HG03575 (cell line): ENCODE results near the gene RPA3.
"Not testable (repeated sequence)": the region's sequence is repeated elsewhere in the genome, so short reads cannot be mapped to it uniquely, and the experiment has no call there.

ENCODE experiments used
- ATAC-seq: cut with Tn5 transposase; IDR thresholded peaks from one replicate; pipeline ENCODE4 v1.9.1; 2021; ENCODE audit not compliant: unreplicated experiment, insufficient number of reproducible peaks, low FRiP score; ENCODE audit errors: extremely low read depth

The RPA3 gene

DNA sequence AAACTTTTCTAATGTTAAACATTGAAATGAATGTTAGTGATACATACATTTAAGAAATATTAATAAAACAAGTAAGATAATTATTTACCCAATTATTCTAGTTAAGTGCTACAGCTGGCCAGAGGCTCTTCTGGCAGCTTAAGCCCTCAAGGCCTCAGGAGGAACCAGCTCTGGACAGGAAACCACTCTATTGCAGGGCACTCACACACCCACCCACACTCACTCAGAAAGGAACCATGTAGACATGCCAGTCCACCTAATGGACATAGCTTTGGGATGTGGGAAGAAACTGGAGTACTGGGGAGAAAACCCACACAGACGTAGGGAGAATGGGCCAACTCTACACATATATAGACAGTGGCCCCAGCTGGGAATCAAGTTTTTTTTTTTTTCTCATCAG lies 49.7 kb downstream of the RPA3 start:
- no peak for ATAC-seq

- no peak for ATAC-seq
Measured at GRCh38 chr7:7667187-7667586, 51.2 kb downstream of the RPA3 start.

- ATAC-seq, result no peak
Measured at GRCh38 chr7:7665031-7665430, 53.4 kb downstream of the RPA3 start.

GRCh38 chr7:7664291-7664690 lies 54.1 kb downstream of the RPA3 start:
- no peak for ATAC-seq

DNA sequence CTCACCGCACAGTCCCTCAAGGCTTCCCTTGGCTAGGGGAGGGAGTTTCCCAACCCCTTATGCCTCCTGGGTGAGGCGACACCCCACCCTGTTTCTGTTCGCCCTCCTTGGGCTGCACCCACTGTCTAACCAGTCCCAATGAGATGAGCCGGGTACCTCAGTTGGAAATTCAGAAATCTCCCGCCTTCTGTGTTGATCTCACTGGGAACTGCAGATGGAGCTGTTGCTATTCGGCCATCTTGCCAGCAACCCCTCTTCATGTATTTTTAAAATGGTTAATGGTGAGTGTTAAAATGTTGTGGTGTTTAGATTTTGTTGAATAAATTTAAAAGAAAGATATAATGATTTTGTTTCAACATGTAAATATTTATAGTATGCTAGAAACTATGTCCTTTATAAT lies 55.9 kb downstream of the RPA3 start:
- ATAC-seq, result no peak

DNA sequence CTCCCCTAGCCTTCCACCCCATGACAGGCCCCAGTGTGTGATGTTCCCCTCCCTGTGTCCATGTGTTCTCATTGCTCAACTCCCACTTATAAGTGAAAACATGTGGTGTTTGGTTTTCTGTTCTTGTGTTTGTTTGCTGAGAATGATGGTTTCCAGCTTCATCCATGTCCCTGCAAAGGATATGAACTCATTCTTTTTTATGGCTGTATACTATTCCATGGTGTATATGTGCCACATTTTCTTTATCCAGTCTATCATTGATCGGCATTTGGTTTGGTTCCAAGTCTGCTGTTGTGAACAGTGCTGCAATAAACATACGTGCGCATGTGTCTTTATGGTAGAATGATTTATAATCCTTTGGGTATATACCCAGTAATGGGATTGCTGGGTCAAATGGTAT lies 61.9 kb downstream of the RPA3 start:
- not testable (repeated sequence) for ATAC-seq

DNA sequence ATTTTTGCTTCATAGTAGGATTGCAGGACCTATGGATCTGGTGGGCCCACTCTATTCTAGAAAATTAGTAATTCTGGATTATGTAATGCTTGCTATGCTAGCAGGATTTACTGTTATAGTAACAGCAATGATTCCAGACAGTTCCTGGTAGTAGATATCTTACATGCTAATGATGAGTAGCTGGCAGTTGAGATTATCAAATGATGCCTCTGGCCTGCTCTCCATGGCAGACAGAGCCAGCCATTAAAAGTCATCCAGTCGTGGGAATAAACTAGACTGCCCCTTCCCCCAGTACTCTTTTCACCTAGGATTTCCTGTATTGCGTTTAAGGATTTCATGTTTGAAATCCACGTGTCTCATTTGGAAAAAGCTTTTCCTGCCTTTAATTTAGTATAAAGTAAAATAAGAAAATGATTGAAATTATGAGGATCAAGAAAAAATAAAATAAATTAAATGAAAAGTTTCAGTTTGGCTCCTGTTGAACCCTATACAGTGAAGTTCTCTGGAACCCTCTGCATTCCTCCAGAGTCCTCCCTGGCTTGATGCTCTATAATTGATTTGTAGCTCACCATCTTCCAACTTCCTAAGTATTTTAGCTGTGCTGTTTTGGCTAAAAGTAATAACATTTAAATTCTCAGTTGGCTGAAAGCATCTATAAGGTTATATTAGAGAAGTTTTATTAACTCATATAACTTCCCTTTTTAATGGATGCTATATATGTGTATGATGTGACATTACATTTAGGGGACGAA lies 63.3 kb downstream of the RPA3 start:
- no peak for ATAC-seq

DNA sequence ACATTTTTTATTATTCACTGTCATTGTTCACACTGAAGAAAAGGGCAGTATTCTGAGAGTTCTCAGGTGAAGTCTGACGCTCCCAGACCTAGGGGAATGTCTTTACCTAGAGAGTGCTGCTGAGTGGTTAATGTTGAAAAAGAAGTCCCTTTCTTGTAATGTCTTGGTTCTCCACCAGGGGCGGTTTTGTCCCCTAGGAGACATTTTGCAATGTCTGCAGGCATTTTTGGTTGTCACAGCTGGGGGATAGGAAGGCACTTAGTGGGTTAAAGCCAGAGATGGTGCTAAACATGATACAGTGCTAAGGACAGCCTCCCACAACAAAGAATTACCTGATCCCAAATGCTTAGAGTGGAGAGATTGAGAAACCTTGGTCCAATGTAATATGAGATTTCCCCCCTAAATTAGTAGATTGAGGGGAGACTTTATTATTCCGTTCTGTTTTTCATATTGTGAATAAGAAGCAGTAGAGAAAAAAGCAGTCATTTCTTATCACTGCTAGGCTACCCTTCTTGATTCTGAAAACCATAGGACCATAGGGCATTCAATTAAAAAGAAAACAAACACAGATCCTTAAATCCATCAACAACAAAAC lies 64.7 kb downstream of the RPA3 start:
- no peak for ATAC-seq

DNA sequence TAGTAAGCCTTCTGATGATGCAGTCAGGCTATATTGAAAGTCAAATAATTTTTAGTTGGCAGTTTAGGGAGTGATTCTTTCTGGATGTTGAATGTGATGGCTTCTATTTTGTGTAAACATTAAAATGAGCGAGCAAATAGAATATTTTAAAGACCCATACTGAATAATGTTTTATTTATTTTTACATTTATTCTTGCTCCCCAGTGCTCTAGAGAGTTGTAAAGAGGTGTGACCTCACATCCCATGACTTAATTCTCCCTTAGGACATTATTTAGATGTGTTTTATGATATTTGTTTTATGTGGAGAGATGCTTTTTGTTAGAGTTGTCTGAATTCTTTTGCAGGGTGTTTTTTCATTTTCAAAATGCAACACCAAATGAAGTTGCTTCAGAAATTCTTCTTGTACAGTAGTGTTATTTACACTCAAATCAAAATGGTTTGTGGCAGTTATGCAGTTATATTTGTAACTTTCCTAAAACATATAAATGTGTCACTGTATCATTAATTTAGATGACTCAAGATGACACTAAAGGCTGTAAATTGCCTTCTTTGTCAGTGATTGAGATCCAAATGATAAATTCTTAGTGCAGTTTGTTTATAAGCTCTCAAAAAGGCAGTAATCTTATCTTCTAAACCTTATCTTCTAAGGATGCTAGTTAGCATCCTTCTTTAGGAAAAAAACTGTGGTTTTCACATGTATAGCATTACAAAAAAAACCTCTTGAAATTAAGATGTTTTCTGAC lies 65.4 kb downstream of the RPA3 start:
- no peak for ATAC-seq

- ATAC-seq, result no peak
Measured at GRCh38 chr7:7651479-7651878, 66.9 kb downstream of the RPA3 start.

- ATAC-seq, result no peak
Measured at GRCh38 chr7:7650682-7651206, 67.7 kb downstream of the RPA3 start.

DNA sequence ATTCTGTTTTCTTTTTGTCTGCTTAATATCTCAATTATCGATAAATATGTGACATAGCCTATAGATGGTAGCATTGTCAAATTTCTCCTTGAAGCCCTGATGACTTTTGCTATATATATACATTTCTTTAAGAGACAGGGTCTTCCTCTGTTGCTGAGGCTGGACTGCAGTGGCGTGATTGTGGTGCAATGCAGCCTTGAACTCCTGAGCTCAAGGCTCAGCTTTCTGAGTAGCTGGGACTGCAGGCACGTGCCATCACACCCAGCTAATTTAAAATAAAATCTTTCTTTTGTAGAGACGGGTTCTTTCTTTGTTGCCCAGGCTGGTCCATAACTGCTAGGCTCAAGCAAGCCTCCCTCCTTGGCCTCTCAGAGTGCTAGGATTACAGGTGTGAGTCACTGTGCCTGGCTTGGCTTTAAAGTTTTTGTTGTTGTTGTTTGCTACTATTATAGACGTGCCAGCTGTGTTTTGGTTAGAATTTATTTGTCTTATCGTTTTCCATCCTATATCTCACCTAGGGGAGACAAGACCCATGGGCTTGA lies 70.8 kb downstream of the RPA3 start:
- ATAC-seq, result no peak

GRCh38 chr7:7642081-7642480 lies 76.3 kb downstream of the RPA3 start:
- ATAC-seq, result no peak

- peak; percentile 3 for ATAC-seq
Measured at GRCh38 chr7:7641129-7641663, 77.2 kb downstream of the RPA3 start.

DNA sequence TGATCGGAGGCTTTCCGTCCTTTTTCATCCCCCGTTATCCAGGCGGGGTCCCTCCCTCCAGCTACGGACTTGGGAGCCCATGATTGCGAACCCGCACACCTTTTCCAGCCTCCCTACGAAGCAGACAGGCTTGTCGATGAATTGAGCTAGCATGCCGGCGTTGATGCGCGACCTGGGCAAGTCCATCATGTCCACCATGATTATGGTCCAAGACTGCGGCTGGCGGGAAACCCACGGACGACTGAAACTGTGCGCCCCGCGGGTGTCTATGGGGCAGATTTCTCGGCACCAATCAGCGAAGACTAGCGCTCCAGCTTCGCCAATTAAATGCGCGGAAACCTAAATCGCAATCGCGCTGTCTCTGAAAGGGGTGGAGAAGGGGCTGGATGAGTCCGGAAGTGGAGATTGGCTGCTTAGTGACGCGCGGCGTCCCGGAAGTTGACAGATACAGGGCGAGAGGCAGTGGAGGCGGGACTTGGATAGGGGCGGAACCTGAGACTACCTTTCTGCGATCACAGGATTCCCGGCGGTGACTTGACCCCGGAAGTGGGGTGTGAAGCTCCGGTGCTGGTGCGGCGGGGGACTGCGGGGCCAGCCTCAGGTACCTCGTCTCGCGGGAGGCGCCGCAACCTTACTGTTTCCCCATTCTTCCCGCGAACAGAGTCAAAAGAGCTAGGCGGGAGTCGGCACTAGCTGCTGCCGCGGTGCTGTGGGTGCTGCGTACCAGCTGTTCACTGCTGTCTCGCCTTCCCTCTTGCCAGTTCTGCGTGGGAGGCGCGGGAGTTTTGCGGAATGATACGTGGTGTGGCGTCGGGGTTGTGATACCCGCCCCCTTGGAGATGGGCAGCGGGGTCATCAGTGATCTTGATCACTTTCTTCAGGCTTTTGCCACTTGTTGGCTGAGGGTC lies 77.9 kb downstream of the RPA3 start, which contains the start of gene UMAD1:
TSS of gene UMAD1 (plus strand) at position 532 of the 908 bp plus-strand sequence. CDS start 32,620 bp downstream, outside the sequence.
- peak; percentile 97 for ATAC-seq

DNA sequence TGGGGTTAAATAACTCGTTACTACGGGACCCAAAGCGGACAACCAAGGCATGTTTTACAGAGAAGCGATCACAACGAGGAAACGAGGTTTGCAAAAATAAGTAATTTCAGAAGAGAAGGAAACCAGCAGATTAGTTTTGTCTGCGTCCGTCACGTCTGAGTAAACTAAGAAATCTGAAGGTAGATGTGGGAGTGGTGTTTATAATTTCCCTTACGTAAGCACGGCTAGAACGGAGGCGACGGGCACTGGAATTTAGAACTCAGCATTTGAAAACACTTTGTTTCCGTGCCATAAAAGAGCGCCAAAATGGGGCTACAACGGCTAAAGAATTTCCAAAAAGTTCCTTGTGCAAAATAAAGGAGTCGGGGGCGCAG lies 78.6 kb downstream of the RPA3 start:
- no peak for ATAC-seq

DNA sequence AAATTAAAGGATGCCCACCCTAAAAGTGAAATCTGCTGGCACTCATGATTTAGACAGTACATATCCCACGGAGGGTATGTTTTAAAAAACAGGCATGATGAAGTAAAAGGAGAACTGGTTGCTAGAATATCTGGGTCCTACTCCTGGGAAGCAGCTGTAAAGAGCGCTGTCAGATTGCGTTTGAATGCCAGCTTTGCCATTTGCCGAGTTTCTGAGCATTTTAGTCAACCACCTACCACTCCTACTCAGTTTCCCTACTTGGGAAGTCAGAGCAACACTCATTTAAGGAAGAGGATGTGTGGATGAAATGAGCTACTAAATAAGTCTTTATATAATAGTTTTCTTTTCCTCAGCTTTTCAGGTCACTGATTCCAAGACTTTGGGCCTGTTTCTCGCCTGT lies 79.0 kb downstream of the RPA3 start:
- no peak for ATAC-seq

GRCh38 chr7:7630626-7631329 lies 87.6 kb downstream of the RPA3 start:
- no peak for ATAC-seq
